Measurements from ENCODE around the gene BSPRY. TPM values are rescaled to one million over a fixed set of nuclear protein-coding genes. Genes with fewer than 3 reads are reported as not detected.
A peak's percentile ranks its signal among the peaks of the same experiment; 100 is the strongest.

The BSPRY gene
- total RNA-seq, 1 donor from 2014 or later: 9.0 TPM

DNA sequence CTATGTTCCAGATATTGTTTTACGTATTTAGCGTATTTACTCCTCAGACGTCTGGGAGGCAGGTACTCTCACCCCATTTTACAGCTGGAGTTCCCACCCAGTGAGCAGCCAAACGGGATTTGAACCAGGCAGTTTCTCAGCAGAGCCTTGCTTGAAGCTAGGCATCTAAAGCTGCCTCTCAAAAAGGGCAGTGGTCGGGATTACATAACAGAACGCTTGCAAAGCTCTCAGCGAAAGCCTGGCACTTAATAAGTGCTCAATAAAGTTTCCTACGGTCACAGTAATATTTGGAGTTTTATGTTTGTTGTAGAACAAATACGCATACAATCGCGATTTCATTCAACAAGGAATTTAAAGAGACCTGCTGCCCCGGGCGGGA, 286 bp upstream of the BSPRY start:
- DNase-seq (ENCODE audit: extremely low spot score, unreplicated experiment): no peak
- Mint-ChIP-seq H3K4me3 (peak overlapping the region; percentile 84), H3K27me3 (peaks cover 64% of the 10 kb centered on the region), H3K27ac (peak overlapping the region; percentile 72), H3K4me1 (ENCODE audit: unreplicated experiment) (no peaks in the 10 kb centered on the region), H3K36me3 (peaks cover 5% of the 10 kb centered on the region), H3K9me3 (no peaks in the 10 kb centered on the region)
- TF ChIP-seq, protein P1, sequence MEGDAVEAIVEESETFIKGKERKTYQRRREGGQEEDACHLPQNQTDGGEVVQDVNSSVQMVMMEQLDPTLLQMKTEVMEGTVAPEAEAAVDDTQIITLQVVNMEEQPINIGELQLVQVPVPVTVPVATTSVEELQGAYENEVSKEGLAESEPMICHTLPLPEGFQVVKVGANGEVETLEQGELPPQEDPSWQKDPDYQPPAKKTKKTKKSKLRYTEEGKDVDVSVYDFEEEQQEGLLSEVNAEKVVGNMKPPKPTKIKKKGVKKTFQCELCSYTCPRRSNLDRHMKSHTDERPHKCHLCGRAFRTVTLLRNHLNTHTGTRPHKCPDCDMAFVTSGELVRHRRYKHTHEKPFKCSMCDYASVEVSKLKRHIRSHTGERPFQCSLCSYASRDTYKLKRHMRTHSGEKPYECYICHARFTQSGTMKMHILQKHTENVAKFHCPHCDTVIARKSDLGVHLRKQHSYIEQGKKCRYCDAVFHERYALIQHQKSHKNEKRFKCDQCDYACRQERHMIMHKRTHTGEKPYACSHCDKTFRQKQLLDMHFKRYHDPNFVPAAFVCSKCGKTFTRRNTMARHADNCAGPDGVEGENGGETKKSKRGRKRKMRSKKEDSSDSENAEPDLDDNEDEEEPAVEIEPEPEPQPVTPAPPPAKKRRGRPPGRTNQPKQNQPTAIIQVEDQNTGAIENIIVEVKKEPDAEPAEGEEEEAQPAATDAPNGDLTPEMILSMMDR (conservative IDR thresholded peaks at IDR 0.05): no peak

DNA sequence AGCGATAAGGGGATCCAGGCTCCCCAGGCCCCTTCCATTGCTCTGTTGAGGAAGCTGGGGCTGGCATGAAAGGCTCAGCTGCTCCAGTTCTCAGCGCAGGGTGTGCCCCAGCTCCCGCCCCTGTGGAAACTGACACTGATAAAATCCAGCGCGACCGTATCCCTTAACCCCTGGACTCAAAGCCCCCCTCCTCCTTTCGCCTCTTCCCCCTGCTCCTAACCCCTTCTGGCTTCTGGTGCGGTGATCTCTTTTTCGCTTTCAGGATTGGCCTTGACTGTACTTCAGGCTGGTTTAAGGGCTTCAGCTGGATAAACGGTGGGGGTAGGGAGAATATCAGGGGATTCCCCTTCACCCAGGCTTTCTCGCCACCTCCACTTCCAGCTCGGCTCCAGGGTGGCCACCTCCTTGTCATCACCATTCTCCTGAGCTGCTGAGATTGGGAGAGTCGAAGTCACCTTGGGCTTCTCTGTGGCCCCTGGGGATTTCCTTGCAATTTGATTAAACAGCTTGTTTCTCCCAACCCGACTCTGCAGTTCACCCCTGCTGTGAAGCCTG, 843 bp downstream of the BSPRY start:
- Mint-ChIP-seq H3K27me3 (peaks cover 71% of the 10 kb centered on the region), H3K4me3 (peak overlapping the region; percentile 87), H3K4me1 (ENCODE audit: unreplicated experiment) (no peaks in the 10 kb centered on the region), H3K36me3 (peaks cover 5% of the 10 kb centered on the region), H3K27ac (peak overlapping the region; percentile 70), H3K9me3 (no peaks in the 10 kb centered on the region)
- TF ChIP-seq, protein P1 (conservative IDR thresholded peaks at IDR 0.05): no peak
- DNase-seq (ENCODE audit: extremely low spot score, unreplicated experiment): no peak

DNA sequence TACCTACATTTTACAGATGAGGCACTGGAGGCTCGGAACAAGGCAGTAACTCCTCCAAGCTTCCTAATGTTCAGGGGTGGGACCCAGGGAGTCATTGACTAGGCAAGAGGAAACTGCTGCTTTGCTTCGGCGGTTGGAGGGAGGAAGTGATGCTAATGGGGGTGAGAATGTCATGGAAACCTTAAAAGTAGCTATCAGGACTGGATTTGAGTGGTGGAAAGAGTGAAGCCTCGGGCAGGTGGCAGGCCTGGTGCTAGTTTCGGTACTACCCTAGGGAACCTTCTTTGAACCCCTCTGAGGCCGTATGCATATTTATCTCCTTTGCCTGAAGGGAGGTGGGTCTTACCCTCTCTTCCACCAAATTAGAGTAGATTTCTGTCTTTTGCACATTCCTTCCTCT, 1.6 kb downstream of the BSPRY start:
- peaks cover 5% of the 10 kb centered on the region for H3K36me3 Mint-ChIP-seq
- DNase-seq (ENCODE audit: extremely low spot score, unreplicated experiment): no peak
- no peaks in the 10 kb centered on the region for H3K4me1 Mint-ChIP-seq (ENCODE audit: unreplicated experiment)
- no peaks in the 10 kb centered on the region for H3K9me3 Mint-ChIP-seq
- peak overlapping the region; percentile 87 for H3K4me3 Mint-ChIP-seq
- peak overlapping the region; percentile 6 for H3K27ac Mint-ChIP-seq
- peaks cover 72% of the 10 kb centered on the region for H3K27me3 Mint-ChIP-seq
- TF ChIP-seq, protein P1 (conservative IDR thresholded peaks at IDR 0.05): no peak

DNA sequence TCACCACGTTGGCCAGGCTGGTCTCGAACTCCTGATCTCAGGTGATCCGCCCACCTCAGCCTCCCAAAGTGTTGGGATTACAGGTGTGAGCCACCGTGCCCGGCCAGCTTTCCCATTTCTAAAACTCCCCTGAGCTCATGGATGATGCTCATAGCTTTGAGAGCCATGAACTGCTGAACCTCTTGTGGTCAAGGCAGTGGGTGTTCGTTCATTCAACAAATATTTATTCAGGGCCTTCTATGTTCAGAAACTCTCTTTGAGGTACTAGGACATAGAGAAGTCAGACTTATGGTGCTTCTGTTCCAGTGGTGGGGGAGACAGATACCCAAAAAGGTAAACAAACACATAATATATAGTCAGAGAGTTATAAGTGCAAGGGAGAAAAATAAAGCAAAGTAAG, 2.7 kb downstream of the BSPRY start:
- Mint-ChIP-seq H3K4me1 (ENCODE audit: unreplicated experiment) (no peaks in the 10 kb centered on the region), H3K27ac (no peak overlapping the region), H3K27me3 (peaks cover 73% of the 10 kb centered on the region), H3K9me3 (no peaks in the 10 kb centered on the region), H3K36me3 (peaks cover 9% of the 10 kb centered on the region), H3K4me3 (no peak overlapping the region)
- DNase-seq (ENCODE audit: extremely low spot score, unreplicated experiment): no peak
- TF ChIP-seq, protein P1 (conservative IDR thresholded peaks at IDR 0.05): no peak

DNA sequence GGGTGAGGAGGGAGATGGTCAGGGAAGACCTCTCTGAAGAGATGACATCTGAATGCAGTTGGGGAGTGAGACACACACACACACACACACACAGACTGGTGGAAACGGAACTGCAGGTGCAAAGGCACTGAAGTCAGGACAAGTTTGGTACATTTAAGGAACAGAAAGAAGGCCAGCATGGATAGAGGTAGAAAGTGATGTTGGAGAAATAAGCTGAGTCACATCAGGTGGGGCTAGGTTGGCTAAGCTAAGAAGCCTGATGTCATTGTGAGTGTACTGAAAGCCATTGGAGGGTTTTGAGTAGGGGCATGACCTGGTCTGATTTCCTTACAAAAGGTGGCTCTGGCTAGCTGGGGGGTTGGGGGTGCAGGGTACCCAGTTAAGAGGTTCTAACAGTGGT, 3.1 kb downstream of the BSPRY start:
- TF ChIP-seq, protein P1 (conservative IDR thresholded peaks at IDR 0.05): no peak
- Mint-ChIP-seq H3K36me3 (peaks cover 9% of the 10 kb centered on the region), H3K4me1 (ENCODE audit: unreplicated experiment) (no peaks in the 10 kb centered on the region), H3K4me3 (no peak overlapping the region), H3K27me3 (peaks cover 69% of the 10 kb centered on the region), H3K9me3 (no peaks in the 10 kb centered on the region), H3K27ac (no peak overlapping the region)
- no peak for DNase-seq (ENCODE audit: extremely low spot score, unreplicated experiment)

Measured in type B pancreatic cell (in vitro differentiated cells).